ENCODE measurements around the gene MAMDC4. TPM values are rescaled to one million over a fixed set of nuclear protein-coding genes. Genes with fewer than 3 reads are reported as not detected.

The MAMDC4 gene
- total RNA-seq, 2 donors from 2014 or later, result 1.5 to 2.4 TPM

GRCh38 chr9:136900988-136901515 lies 48.9 kb downstream of the MAMDC4 start:
- no peak for DNase-seq (ENCODE audit: low spot score)
- intact Hi-C loops (cut with DNase I), result no loop called here

DNA sequence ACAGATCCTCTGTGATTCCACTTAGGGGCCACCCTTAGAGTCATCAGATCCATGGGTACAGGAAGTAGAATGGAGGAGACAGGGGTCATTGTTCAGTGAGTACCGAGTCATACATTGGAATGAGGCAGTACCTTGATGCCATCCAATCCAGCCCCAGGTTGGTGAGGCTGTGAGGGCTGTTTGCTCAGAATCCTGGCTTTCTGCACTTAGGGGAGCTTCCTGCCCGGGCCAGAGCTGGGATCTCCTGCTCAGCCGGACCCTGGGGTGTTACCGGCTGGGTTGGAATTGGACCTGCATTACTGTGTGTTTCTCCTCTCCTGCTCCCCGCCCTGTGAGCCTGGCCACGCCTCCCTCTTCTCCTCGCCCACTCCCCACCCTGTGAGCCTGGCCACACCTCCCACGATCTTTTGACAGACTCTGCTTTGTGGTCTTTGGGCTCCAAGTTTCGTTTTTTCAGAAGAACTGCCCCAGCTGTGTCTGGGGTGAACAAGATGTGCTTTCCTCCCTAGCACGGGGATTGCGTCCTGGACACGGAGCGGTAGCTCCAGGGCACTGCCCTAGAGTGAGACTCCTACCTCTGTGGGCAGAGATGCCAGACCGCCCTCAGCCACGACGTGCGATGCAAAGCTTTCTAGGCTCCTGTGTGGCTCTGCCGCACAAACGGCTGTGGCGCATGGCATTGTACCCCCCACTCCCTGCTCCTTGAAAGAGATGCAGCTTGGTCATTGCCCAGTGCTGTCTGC lies 49.5 kb downstream of the MAMDC4 start:
- intact Hi-C loops (cut with DNase I), result no loop called here

GRCh38 chr9:136902259-136902821 lies 50.2 kb downstream of the MAMDC4 start:
- peak; percentile 88 for DNase-seq (ENCODE audit: low spot score)
- intact Hi-C loops (cut with DNase I), result no loop called here

More for the DNA sequence above, 49.5 kb downstream of the MAMDC4 start:
- DNase-seq (ENCODE audit: low spot score), result no peak

GRCh38 chr9:136903041-136903554 lies 51.0 kb downstream of the MAMDC4 start:
- no peak for DNase-seq (ENCODE audit: low spot score)
- intact Hi-C loops (cut with DNase I), result no loop called here

GRCh38 chr9:136906266-136906665 lies 54.1 kb downstream of the MAMDC4 start:
- intact Hi-C loops (cut with DNase I), result no loop called here
- DNase-seq (ENCODE audit: low spot score), result no peak

- no peak for DNase-seq (ENCODE audit: low spot score)
- intact Hi-C loops (cut with DNase I), result no loop called here
These were observed 55.1 kb downstream of the MAMDC4 start for GRCh38 chr9:136907011-136907914.

Small RNAs within 50 kb of the gene (microRNA-seq; reads per million reads assigned to microRNA genes)
- 0 reads per million in 2 donors for gene MIR4292 (ENCODE audit: borderline microRNAs expressed in 2 of 2)
- 0 reads per million in 2 donors for gene MIR4479 (ENCODE audit: borderline microRNAs expressed in 2 of 2)

Other genes starting within 250 kb of the MAMDC4 start
- 100 to 1,000 TPM in 1 of 2 donors, 10 to 100 TPM in 1; 91.4 to 118 TPM for gene EGFL7, start 189.4 kb upstream of the MAMDC4 start, total RNA-seq
- gene AGPAT2, start 164.9 kb upstream of the MAMDC4 start, total RNA-seq, result 10 to 100 TPM; 27.1 to 28.8 TPM
- gene DIPK1B, start 139.8 kb upstream of the MAMDC4 start, total RNA-seq, result 1 to 10 TPM; 7.1 to 8.3 TPM
- 10 to 100 TPM in 1 of 2 donors, 1 to 10 TPM in 1; 9.2 to 10.0 TPM for gene LCN10, start 109.4 kb upstream of the MAMDC4 start, total RNA-seq
- 10 to 100 TPM; 22.8 to 36.9 TPM for gene LCN6, start 103.8 kb upstream of the MAMDC4 start, total RNA-seq
- not detected for gene LCN8, start 94.1 kb upstream of the MAMDC4 start, total RNA-seq
- not detected for gene LCN15, start 87.8 kb upstream of the MAMDC4 start, total RNA-seq
- 10 to 100 TPM; 28.1 to 33.9 TPM for gene TMEM141, start 61.0 kb upstream of the MAMDC4 start, total RNA-seq
- under 1 TPM; 0.29 to 0.42 TPM for gene CCDC183, start 56.0 kb upstream of the MAMDC4 start, total RNA-seq
- gene RABL6, start 44.4 kb upstream of the MAMDC4 start, total RNA-seq, result 10 to 100 TPM; 47.9 to 49.8 TPM
- gene AJM1, start 9.9 kb upstream of the MAMDC4 start, total RNA-seq, result 1 to 10 TPM; 4.7 to 5.9 TPM
- 10 to 100 TPM; 71.7 to 87.9 TPM for gene PHPT1, start 2.9 kb upstream of the MAMDC4 start, total RNA-seq
- gene EDF1, start 14.0 kb downstream of the MAMDC4 start, total RNA-seq, result 100 to 1,000 TPM; 178 to 191 TPM
- gene TRAF2, start 34.2 kb downstream of the MAMDC4 start, total RNA-seq, result 10 to 100 TPM in 1 of 2 donors, 1 to 10 TPM in 1; 8.7 to 10.9 TPM
- 100 to 1,000 TPM in 1 of 2 donors, 10 to 100 TPM in 1; 95.0 to 100 TPM for gene FBXW5, start 92.4 kb downstream of the MAMDC4 start, total RNA-seq
- gene C8G, start 92.9 kb downstream of the MAMDC4 start, total RNA-seq, result 1 to 10 TPM; 1.4 TPM
- under 1 TPM; 0.62 to 0.88 TPM for gene LCN12, start 99.9 kb downstream of the MAMDC4 start, total RNA-seq
- gene PTGDS, start 125.2 kb downstream of the MAMDC4 start, total RNA-seq, result 100 to 1,000 TPM; 475 to 547 TPM
- gene LCNL1, start 130.6 kb downstream of the MAMDC4 start, total RNA-seq, result 1 to 10 TPM; 2.0 to 2.4 TPM
- 10 to 100 TPM; 23.1 to 25.4 TPM for gene PAXX, start 140.1 kb downstream of the MAMDC4 start, total RNA-seq
- gene CLIC3, start 144.2 kb downstream of the MAMDC4 start, total RNA-seq, result 1 to 10 TPM; 1.9 to 3.8 TPM
- 10 to 100 TPM; 30.8 to 32.8 TPM for gene ABCA2, start 175.9 kb downstream of the MAMDC4 start, total RNA-seq
- gene FUT7, start 179.7 kb downstream of the MAMDC4 start, total RNA-seq, result under 1 TPM; 0.24 to 0.32 TPM
- gene NPDC1, start 193.8 kb downstream of the MAMDC4 start, total RNA-seq, result 100 to 1,000 TPM; 129 to 133 TPM
- 1 to 10 TPM in 1 of 2 donors, under 1 TPM in 1; 0.48 to 1.2 TPM for gene ENTPD2, start 201.7 kb downstream of the MAMDC4 start, total RNA-seq
- gene SAPCD2, start 218.2 kb downstream of the MAMDC4 start, total RNA-seq, result under 1 TPM; 0.33 to 0.42 TPM
- gene UAP1L1, start 225.2 kb downstream of the MAMDC4 start, total RNA-seq, result 10 to 100 TPM; 15.2 to 20.5 TPM
- gene MAN1B1, start 234.6 kb downstream of the MAMDC4 start, total RNA-seq, result 10 to 100 TPM; 32.0 to 44.3 TPM